NOMO-1 (cell line): ENCODE data around the gene SETBP1.
A peak's percentile ranks its signal among the peaks of the same experiment; 100 is the strongest.

Experiments used
- DNase-seq, 2 experiments: peaks; one replicate each; lab custom pipeline; 2025; ENCODE audit not compliant: unreplicated experiment in 2 of 2; lab: John Stamatoyannopoulos, UW

SETBP1 gene

GRCh38 chr18:45054636-45055035, 373.9 kb downstream of the SETBP1 start:
- no peak for DNase-seq

- DNase-seq = no peak
Measured at GRCh38 chr18:45055811-45056210, 375.1 kb downstream of the SETBP1 start.

DNA sequence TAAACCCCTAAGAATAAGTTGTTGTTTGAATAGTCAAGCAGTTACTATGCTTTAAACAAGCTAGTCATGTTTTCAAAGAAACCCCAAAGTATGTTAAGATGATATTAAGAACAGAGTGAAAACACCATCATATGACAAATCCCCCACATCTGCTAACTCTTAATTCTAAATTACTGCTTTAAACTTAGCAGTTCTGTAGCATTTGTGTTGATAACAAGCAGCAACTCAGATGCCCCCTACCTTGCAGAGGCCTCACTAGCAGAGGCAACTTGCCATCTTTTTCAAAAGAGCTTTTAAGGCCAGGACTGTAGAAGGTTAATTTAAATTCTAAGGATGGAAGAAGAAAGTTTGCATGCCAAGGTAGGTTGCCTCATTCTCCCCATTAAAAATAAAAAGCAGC, 376.2 kb downstream of the SETBP1 start:
- DNase-seq = no peak

DNA sequence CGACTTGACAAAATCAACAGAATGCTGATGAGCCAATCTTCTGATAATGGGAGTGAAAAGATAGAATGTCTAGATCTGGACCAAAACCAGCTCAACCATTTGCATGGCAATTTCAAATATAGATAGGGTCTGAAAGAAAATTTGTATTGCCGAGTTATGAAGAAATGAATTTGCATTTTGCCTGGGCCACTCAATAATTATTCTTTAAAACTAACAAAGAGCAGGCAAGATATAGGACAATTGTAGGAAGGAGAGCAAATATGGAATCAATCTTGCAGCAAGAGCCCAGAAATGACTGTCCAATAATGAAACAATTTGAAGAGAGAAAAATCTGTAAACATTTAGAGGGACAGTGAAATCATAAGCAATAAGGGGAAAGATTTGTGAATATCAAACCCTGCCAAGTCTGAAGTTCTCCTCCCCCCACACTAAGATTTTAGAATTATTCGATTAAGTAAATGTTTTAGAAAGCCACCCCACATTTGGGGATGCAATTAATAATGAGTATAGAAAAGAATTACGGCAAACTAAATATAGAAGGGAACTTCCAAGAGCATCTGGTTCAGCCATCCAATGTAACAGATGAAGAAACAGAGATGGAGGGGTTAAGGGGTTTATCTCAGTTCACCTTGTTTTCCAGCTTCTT, 377.4 kb downstream of the SETBP1 start:
- DNase-seq = no peak

GRCh38 chr18:45059695-45060094, 379.0 kb downstream of the SETBP1 start:
- peak; percentile 55 to 85 for DNase-seq

DNA sequence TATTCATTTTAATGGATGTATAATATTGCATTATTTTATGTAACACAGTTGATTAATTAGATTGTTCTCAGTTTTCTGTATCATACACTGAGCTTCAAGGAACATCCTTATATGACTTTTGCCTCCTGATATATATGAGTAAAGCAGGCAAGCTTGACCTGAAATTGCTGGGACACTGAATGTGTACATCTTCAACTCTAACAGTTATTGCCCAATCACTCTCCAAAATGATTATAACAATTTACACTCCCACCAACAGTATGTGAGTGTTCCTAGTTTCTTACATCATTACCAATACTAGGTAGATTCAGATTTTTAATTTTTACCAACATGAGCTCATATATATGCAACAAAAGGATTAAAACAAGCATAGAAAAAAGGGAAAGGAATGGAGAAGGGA, 379.4 kb downstream of the SETBP1 start:
- DNase-seq = peak; percentile 7 to 69

DNA sequence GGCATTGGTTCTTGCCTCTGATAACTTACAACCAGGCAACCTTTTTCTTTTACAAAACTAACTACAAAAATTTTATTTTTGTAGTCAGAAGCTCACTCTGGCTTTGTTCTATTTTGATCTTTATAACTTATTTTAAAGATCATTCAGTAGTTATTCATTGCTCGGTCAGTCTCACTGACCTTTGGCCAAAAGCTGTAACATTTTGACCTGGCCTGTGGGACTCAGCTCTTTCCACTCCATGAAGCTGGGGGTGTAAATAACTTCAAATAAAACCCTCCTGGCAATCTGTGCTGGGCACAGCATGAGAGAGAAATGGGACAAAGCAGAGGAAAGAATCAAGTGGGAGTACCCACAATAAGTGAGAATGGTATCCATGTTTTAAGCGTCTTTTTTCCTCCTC, 380.7 kb downstream of the SETBP1 start:
- DNase-seq = no peak

DNA sequence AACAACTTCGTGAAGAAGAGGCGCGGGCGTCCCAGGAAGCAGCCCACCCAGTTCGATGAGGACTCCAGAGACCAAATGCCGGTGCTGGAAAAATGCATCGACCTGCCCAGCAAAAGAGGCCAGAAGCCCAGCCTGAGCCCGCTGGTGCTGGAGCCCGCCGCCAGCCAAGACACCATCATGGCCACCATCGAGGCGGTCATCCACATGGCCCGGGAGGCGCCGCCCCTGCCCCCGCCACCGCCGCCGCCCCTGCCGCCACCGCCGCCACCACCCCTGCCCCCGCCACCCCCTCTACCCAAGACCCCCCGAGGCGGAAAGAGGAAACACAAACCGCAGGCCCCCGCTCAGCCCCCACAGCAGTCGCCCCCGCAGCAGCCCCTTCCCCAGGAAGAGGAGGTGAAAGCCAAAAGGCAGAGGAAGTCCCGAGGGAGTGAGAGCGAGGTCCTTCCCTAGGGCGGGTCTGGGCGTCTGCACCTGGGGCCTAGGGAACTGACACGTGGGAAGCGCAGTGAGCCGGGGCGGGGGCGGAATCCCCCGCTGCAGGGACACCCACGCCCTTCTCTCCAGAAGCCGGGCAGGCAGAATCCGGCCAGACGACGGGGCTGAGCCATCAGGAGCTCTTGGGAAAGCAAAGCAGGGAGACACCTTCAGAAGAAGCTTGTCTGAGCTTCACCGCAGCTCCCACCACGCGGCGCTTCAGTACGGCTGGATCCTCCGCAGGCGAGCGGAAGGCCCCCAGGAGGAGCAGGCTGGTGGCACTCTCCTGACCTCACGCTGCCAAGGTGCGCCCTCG, 382.8 kb downstream of the SETBP1 start:
- DNase-seq = no peak

DNA sequence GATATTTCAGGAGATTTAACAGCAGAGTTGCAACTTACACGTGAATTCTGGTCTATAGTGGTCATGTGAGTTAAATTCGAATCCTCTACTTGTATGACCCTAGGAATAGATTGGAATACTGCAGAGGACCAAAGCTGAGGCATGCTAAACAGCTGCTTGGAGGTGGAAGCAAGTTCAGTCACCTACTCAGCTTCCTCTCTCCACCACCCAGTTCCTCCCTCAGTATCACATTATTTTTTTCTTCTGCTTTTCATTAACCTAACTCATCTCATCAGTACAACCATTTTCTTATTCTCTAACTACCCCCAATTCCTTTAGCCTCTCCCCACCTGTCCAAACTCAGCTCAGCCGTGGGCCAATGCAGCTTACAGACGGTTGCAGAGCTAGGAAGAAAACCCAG, 385.5 kb downstream of the SETBP1 start:
- peak; percentile 15 to 57 for DNase-seq

DNA sequence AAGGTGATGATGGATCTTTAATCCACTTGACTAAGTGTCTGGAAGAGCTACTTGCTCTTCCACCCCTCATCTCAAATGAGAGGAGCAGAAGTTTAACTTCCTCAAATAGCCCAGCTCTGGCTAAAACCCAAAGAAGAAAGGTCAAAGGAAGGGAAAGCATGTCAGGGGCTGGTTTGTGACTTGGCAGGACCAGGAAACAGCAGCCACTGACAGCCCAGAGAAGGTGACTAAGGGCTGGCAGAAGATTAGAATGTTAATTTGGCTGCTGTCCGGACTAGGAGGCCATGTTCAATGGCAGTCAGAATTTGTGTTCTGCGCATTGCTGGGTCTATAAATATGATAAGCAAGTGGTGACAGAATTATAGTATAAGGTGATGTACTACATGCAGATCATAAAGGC, 386.2 kb downstream of the SETBP1 start:
- peak; percentile 85 to 89 for DNase-seq

GRCh38 chr18:45068400-45069094, 387.9 kb downstream of the SETBP1 start:
- no peak for DNase-seq

DNA sequence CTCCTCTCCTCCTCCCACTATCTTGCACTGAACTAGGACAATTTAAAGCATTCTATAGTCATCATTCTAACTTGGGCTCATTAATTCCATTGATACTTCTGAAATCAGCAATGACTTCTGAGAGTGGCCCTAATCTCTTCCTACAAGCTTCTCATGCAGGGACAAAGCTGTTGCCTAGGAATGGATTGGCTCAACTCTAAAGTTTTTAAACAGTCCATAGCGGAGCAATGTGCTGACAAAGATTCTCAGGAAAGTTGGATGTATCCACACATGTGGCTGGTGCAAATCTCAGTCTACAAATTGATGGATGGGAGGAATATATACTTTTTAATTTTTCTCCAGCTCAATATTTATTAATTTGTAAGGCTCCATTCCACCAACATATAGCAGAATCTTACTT, 388.9 kb downstream of the SETBP1 start:
- DNase-seq = no peak

DNA sequence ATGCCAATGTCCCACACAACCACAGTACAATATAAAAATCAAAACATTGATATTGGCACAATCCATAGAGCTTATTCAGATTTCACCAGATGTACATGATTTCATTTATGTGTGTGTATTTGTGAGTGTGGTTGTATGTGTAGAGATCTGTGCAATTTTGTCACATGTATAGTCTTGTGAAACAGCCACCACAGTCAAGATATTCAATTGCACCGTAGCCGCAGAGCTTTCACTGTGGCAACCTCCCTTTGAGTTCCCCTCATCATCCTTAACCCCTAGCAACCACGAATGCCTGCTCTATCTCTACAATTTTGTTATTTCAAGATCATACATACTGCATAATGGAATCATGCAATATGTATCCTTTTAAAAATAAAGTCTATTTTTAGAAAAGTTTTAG, 391.3 kb downstream of the SETBP1 start:
- DNase-seq = peak; percentile 62 to 89

DNA sequence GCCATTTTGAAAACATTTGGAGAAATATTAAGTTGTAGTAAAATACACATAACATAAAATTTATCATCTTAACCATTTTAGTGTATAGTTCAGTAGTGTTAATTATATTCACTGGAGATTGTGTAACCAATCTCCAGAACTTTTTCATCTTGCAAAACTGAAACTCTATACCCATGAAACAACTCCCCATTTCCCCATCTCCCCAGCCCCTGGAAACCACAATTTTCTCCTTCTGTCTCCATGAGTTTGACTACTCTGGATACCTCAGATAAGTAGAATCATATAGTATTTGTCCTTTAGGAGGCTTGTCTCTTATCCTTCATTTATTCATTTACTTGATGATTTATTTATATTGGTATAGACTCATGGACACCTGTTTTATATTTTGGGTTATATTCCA, 392.9 kb downstream of the SETBP1 start:
- peak; percentile 36 to 57 for DNase-seq

DNA sequence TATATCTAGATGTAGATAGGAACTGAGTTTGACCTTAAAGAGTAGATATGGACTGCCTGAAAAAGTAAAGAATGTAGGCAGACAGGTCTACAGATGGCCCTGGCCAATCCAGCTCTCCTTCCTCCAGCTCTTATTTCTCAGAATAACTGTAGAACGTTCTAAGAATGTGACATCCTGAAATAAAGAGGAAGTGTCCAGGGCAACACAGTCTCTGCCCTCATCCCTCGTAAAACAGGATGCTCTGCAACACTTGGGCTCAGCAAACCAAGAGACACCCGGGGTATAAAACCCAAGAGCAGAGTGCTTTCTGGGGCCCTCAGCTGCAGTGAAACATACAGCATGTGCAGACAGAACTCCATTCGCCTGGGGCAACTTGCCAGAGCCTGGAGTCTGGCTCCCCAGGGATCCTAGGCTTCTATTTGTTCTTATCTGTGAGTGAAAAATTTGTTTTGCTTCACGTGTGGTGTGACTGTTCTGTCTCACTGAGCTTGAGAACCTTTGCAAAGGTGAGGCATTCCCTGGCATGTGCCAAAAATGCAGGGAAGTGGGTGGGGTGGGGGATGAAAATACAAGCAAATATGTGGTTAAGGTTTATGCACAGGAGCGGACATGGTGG, 401.0 kb downstream of the SETBP1 start:
- peak; percentile 12 to 30 for DNase-seq

DNA sequence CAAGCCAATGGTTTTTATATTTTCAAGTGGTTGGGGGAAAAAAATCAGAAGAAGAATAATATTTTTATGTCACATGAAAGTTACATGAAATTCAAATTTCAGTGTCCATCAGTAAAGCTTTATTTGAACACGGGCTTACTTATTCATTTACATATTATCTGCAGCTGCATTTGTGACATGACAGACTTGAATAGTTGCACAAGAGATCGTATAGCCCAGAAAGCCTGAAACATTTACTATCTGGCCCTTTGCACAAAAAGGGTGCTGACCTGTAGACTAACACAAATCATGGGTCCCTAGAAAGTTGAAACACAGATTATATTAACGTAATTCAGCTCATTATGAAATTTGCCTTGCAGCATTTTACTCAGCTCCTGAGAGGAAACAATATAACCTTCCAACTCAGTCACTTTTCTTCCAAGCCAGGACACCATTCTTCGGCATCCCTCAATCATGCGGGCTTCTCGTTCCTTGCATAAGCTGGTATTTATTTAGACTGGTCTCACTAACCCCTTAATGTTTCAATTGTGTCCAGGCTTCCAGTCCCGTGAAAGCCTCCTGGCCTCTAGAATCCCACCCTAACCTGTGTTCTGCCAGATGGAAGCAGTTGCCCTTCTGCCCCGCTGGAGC, 402.7 kb downstream of the SETBP1 start:
- DNase-seq = no peak

- no peak for DNase-seq
Measured at GRCh38 chr18:45084206-45084605, 403.5 kb downstream of the SETBP1 start.

- no peak for DNase-seq
Measured at GRCh38 chr18:45085916-45086624, 405.4 kb downstream of the SETBP1 start.

DNA sequence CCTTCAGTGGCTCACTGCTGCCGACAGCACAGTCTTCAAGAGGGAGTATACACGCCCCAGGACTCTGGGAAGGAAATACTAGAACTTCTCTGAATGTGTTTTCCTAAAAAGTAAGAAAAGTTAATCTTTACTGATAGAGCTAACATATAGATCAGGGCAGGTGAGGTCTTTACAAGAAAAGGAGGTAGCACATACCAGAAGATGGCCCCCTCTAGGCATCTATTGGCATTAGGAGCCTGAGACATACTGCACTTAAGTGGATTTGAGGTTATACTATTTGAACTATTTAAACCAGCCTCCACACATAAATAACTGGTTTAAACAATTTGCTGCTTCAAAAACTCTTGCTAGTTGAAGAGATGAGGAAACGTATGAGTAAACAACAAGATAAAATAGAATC, 406.1 kb downstream of the SETBP1 start:
- DNase-seq = no peak

GRCh38 chr18:45090526-45091140, 409.9 kb downstream of the SETBP1 start:
- DNase-seq = no peak
